Kidney epithelial cell (primary cell): ENCODE data around the gene CDK7. TPM values are rescaled to one million over a fixed set of nuclear protein-coding genes. Genes with fewer than 3 reads are reported as not detected.
"Not testable (repeated sequence)": the region's sequence is repeated elsewhere in the genome, so short reads cannot be mapped to it uniquely, and the experiment has no call there.

Experiments
- DNase-seq: peaks from one replicate; pipeline ENCODE4 v3.0.0-alpha.2; 2010; ENCODE audit warnings: low read depth
- H3K27me3 ChIP-seq: 2 replicates; pipeline ENCODE4 v1.6.0; 2011; ENCODE audit warnings: low read length; ENCODE audit not compliant: control insufficient read depth, insufficient read depth
- H3K36me3 ChIP-seq: 2 replicates; pipeline ENCODE4 v1.5.1; 2011; ENCODE audit warnings: low read length; ENCODE audit not compliant: control insufficient read depth, insufficient read depth
- H3K4me3 ChIP-seq: 2 replicates; pipeline ENCODE4 v1.5.1; 2011; ENCODE audit warnings: low read depth, mild to moderate bottlenecking, control low read depth, low read length
- CTCF ChIP-seq: IDR thresholded peaks from 2 replicates; pipeline ENCODE4 v1.5.1; 2011; ENCODE audit warnings: mild to moderate bottlenecking, moderate library complexity, low read length, control low read depth, inconsistent platforms; ENCODE audit not compliant: insufficient read depth, poor library complexity, severe bottlenecking
- total RNA-seq: library from RNA; depleted of rRNA; stranded (reverse); fragments of >200 nt; gene quantifications from 2 replicates; pipeline ENCODE4 v1.2.3, GENCODE V29; 2015

CDK7 gene
- total RNA-seq, 1 donor from 2014 or later = 50.3 TPM

GRCh38 chr5:69242215-69242927, 7.7 kb downstream of the CDK7 start:
- Histone ChIP-seq H3K4me3 (no peak overlapping the region), H3K36me3 (no peaks in the 10 kb centered on the region), H3K27me3 (no peaks in the 10 kb centered on the region)
- no peak for DNase-seq
- no peak for TF ChIP-seq CTCF

- no peak for TF ChIP-seq CTCF
- DNase-seq = no peak
- Histone ChIP-seq H3K36me3 (no peaks in the 10 kb centered on the region), H3K4me3 (no peak overlapping the region), H3K27me3 (no peaks in the 10 kb centered on the region)
Observed at GRCh38 chr5:69245031-69245430, 10.3 kb downstream of the CDK7 start.

- no peaks in the 10 kb centered on the region for H3K36me3 ChIP-seq
- H3K4me3 ChIP-seq = no peak overlapping the region
- no peak for DNase-seq
- no peak for TF ChIP-seq CTCF
- H3K27me3 ChIP-seq = no peaks in the 10 kb centered on the region
Observed at GRCh38 chr5:69248019-69248418, 13.3 kb downstream of the CDK7 start.

GRCh38 chr5:69250593-69250992, 15.9 kb downstream of the CDK7 start:
- Histone ChIP-seq H3K4me3 (no peak overlapping the region), H3K27me3 (no peaks in the 10 kb centered on the region), H3K36me3 (no peaks in the 10 kb centered on the region)
- no peak for TF ChIP-seq CTCF
- DNase-seq = no peak

- H3K27me3 ChIP-seq = no peaks in the 10 kb centered on the region
- DNase-seq = no peak
- no peak overlapping the region for H3K4me3 ChIP-seq
- H3K36me3 ChIP-seq = no peaks in the 10 kb centered on the region
- TF ChIP-seq CTCF = no peak
Observed at GRCh38 chr5:69252437-69252836, 17.8 kb downstream of the CDK7 start.

- H3K27me3 ChIP-seq, H3K4me3 ChIP-seq, H3K36me3 ChIP-seq, DNase-seq: not testable (repeated sequence)
Observed at GRCh38 chr5:69255940-69256339, 21.3 kb downstream of the CDK7 start.
